Mesendoderm (in vitro differentiated cells): ENCODE results near the gene WNT2.

ENCODE experiments used
- DNase-seq: peaks from one replicate; pipeline ENCODE4 v3.0.0; 2013
- H2AK5ac ChIP-seq: 2 replicates; pipeline ENCODE4 v1.6.1; 2013; ENCODE audit warnings: low read length, inconsistent platforms
- H2BK120ac ChIP-seq: 2 replicates; pipeline ENCODE4 v1.6.1; 2013; ENCODE audit warnings: low read depth, mild to moderate bottlenecking, low read length, moderate library complexity, mixed read lengths
- H2BK15ac ChIP-seq: replicated peaks from 2 replicates; pipeline ENCODE4 v1.6.1; 2013; ENCODE audit warnings: low read depth, mild to moderate bottlenecking, moderate library complexity
- H2BK5ac ChIP-seq: 2 replicates; pipeline ENCODE4 v1.6.1; 2013; ENCODE audit warnings: low read length, inconsistent platforms
- H3K18ac ChIP-seq: 2 replicates; pipeline ENCODE4 v1.6.1; 2013; ENCODE audit warnings: mild to moderate bottlenecking, low read length, mixed read lengths
- H3K23ac ChIP-seq: one replicate; pipeline ENCODE4 v1.6.1; 2013; ENCODE audit warnings: low read length
- H3K27ac ChIP-seq: 2 replicates; pipeline ENCODE4 v1.5.1; 2013; ENCODE audit warnings: low read depth, mild to moderate bottlenecking, inconsistent platforms, low read length, moderate library complexity
- H3K27me3 ChIP-seq: 2 replicates; pipeline ENCODE4 v1.6.1; 2013; ENCODE audit warnings: low read length, control low read depth, mild to moderate bottlenecking, inconsistent platforms; ENCODE audit not compliant: insufficient read depth, poor library complexity
- H3K36me3 ChIP-seq: 2 replicates; pipeline ENCODE4 v1.6.1; 2013; ENCODE audit warnings: low read length, inconsistent platforms; ENCODE audit not compliant: control insufficient read depth, insufficient read depth
- H3K4ac ChIP-seq: one replicate; pipeline ENCODE4 v1.6.1; 2013; ENCODE audit warnings: low read depth, mild to moderate bottlenecking, low read length, moderate library complexity
- H3K4me1 ChIP-seq: 2 replicates; pipeline ENCODE4 v1.6.1; 2013; ENCODE audit warnings: low read depth, low read length, inconsistent platforms; ENCODE audit not compliant: control insufficient read depth
- H3K4me2 ChIP-seq: 2 replicates; pipeline ENCODE4 v1.6.1; 2013; ENCODE audit warnings: low read length
- H3K4me3 ChIP-seq: 2 replicates; pipeline ENCODE4 v1.5.1; 2013; ENCODE audit warnings: mild to moderate bottlenecking, low read length
- H3K56ac ChIP-seq: one replicate; pipeline ENCODE4 v1.6.1; 2013; ENCODE audit warnings: low read length
- H3K79me1 ChIP-seq: 2 replicates; pipeline ENCODE4 v1.6.1; 2013; ENCODE audit warnings: low read length, inconsistent platforms
- H3K79me2 ChIP-seq: 2 replicates; pipeline ENCODE4 v1.6.1; 2013; ENCODE audit warnings: mild to moderate bottlenecking, low read length; ENCODE audit not compliant: control insufficient read depth, insufficient read depth
- H3K9ac ChIP-seq: 2 replicates; pipeline ENCODE4 v1.6.1; 2013; ENCODE audit warnings: low read length, inconsistent platforms
- H4K5ac ChIP-seq: one replicate; pipeline ENCODE4 v1.6.1; 2013; ENCODE audit warnings: low read length
- H4K8ac ChIP-seq: one replicate; pipeline ENCODE4 v1.6.1; 2013; ENCODE audit warnings: low read depth, mild to moderate bottlenecking, control low read depth, low read length, moderate library complexity
- WGBS: extraction: QIAGEN DNeasy Blood & Tissue Kit; methylation state at CpG from one replicate; pipeline ENCODE4 v1.1.7; 2013; ENCODE audit warnings: low lambda C conversion rate, missing lambda C conversion rate; ENCODE audit not compliant: insufficient coverage; ENCODE audit errors: extremely low coverage; 5-methylcytosine and 5-hydroxymethylcytosine counted together

Gene WNT2

GRCh38 chr7:117270371-117270770 lies 52.5 kb downstream of the WNT2 start:
- Histone ChIP-seq H3K56ac (no peak overlapping the region), H3K4me3 (no peak overlapping the region), H4K5ac (no peak overlapping the region), H3K4me1 (no peaks in the 10 kb centered on the region), H3K18ac (no peak overlapping the region), H4K8ac (no peak overlapping the region), H2BK15ac (no peak overlapping the region), H3K36me3 (no peaks in the 10 kb centered on the region), H2BK5ac (no peak overlapping the region), H3K23ac (no peak overlapping the region), H2BK120ac (no peak overlapping the region), H3K9ac (no peak overlapping the region), H3K4me2 (no peak overlapping the region), H3K79me2 (no peaks in the 10 kb centered on the region), H3K27ac (no peak overlapping the region), H3K79me1 (no peaks in the 10 kb centered on the region), H3K27me3 (no peaks in the 10 kb centered on the region), H2AK5ac (no peak overlapping the region), H3K4ac (no peak overlapping the region)
- no CpG with 5 or more reads among the region's 9 CpGs for WGBS
- DNase-seq, result no peak

DNA sequence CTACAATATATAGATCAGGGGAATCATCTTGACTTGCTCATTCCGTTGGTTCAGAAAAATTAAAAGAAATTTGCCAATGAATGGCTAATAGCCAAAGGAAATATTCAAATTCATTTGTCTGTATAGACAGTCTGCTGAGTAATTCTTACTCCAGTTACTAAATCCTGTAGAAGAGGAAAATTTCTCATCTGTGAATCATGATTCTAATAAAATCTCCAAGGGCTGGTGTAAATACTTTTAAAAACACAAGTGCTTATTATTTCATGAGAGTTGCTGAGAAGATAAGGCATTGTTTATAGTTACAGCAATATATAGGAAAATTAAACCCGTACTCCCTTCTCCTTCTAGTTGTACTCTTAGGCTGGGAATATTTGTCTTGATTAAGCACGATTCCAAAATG lies 53.0 kb downstream of the WNT2 start:
- Histone ChIP-seq H3K4me1 (no peaks in the 10 kb centered on the region), H2AK5ac (no peak overlapping the region), H3K56ac (no peak overlapping the region), H3K79me1 (no peaks in the 10 kb centered on the region), H3K23ac (no peak overlapping the region), H4K5ac (no peak overlapping the region), H3K27me3 (no peaks in the 10 kb centered on the region), H4K8ac (no peak overlapping the region), H3K27ac (no peak overlapping the region), H2BK120ac (no peak overlapping the region), H2BK5ac (no peak overlapping the region), H3K4me2 (no peak overlapping the region), H3K18ac (no peak overlapping the region), H2BK15ac (no peak overlapping the region), H3K4ac (no peak overlapping the region), H3K36me3 (no peaks in the 10 kb centered on the region), H3K9ac (no peak overlapping the region), H3K79me2 (no peaks in the 10 kb centered on the region), H3K4me3 (no peak overlapping the region)
- no peak for DNase-seq
- WGBS, result no CpG with 5 or more reads among the region's 3 CpGs

GRCh38 chr7:117269417-117269816 lies 53.4 kb downstream of the WNT2 start:
- Histone ChIP-seq H2BK15ac (no peak overlapping the region), H2BK120ac (no peak overlapping the region), H4K5ac (no peak overlapping the region), H4K8ac (no peak overlapping the region), H2BK5ac (no peak overlapping the region), H3K4me1 (no peaks in the 10 kb centered on the region), H3K56ac (no peak overlapping the region), H3K9ac (no peak overlapping the region), H3K4ac (no peak overlapping the region), H3K36me3 (no peaks in the 10 kb centered on the region), H3K4me3 (no peak overlapping the region), H3K79me2 (no peaks in the 10 kb centered on the region), H3K79me1 (no peaks in the 10 kb centered on the region), H3K23ac (no peak overlapping the region), H3K18ac (no peak overlapping the region), H3K27ac (no peak overlapping the region), H3K27me3 (no peaks in the 10 kb centered on the region), H2AK5ac (no peak overlapping the region), H3K4me2 (no peak overlapping the region)
- no peak for DNase-seq
- WGBS, result no CpG with 5 or more reads among the region's 5 CpGs

DNA sequence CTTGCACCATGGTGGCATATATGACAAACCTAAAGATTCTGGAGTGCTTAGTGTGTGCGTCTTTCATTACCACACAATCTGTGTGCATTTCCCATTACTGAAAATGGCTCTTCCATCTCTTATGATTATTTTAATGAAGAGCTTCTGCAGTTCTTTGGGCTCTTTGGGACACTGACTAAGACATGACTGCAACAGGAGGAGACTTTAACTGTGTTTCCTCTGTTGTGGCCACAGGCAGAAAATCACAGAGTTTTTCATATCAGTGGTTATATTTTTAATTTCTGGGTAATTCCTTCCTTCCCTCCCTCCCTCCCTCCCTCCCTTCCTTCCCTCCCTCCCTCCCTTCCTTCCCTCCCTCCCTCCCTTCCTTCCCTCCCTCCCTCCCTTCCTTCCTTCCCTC lies 58.1 kb downstream of the WNT2 start:
- no peak overlapping the region for H3K18ac ChIP-seq
- no peaks in the 10 kb centered on the region for H3K27me3 ChIP-seq
- no peak overlapping the region for H2BK120ac ChIP-seq
- no peak overlapping the region for H2AK5ac ChIP-seq
- H2BK5ac ChIP-seq, result no peak overlapping the region
- no peaks in the 10 kb centered on the region for H3K4me1 ChIP-seq
- DNase-seq, result no peak
- H3K79me1 ChIP-seq, result no peaks in the 10 kb centered on the region
- no peak overlapping the region for H4K8ac ChIP-seq
- H2BK15ac ChIP-seq, result no peak overlapping the region
- H4K5ac ChIP-seq, result no peak overlapping the region
- H3K36me3 ChIP-seq, result no peaks in the 10 kb centered on the region
- no peak overlapping the region for H3K27ac ChIP-seq
- no peak overlapping the region for H3K23ac ChIP-seq
- H3K4ac ChIP-seq, result no peak overlapping the region
- WGBS, result no CpG with 5 or more reads among the region's 1 CpG
- H3K4me3 ChIP-seq, result no peak overlapping the region
- no peaks in the 10 kb centered on the region for H3K79me2 ChIP-seq
- no peak overlapping the region for H3K9ac ChIP-seq
- no peak overlapping the region for H3K4me2 ChIP-seq
- H3K56ac ChIP-seq, result no peak overlapping the region

DNA sequence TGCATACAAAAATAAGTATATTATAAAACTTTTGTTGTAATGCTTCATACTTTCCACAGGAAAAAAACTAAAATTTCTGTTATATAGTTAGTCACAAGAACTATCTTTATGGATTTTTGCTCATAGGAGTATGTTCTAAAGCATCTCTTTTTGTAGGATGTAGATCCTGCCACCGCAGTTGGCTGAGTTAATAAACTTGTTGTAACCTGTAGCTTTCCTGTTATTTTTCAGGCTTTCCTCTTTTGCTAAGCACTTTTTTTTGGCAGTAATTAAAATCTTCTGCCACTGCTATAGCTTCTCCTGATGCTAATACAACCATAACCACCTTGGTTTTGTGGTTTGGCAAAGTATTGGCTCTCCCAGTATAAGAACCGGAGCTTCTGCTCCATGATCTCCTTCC lies 60.3 kb downstream of the WNT2 start:
- H3K36me3 ChIP-seq, result no peaks in the 10 kb centered on the region
- WGBS, result no CpG with 5 or more reads among the region's 2 CpGs
- no peak overlapping the region for H3K4me3 ChIP-seq
- H3K4ac ChIP-seq, result no peak overlapping the region
- no peak overlapping the region for H2BK120ac ChIP-seq
- H3K4me1 ChIP-seq, result no peaks in the 10 kb centered on the region
- H3K79me2 ChIP-seq, result no peaks in the 10 kb centered on the region
- H3K27me3 ChIP-seq, result no peaks in the 10 kb centered on the region
- H2BK15ac ChIP-seq, result no peak overlapping the region
- no peak overlapping the region for H3K27ac ChIP-seq
- no peak overlapping the region for H2AK5ac ChIP-seq
- H3K4me2 ChIP-seq, result no peak overlapping the region
- H3K56ac ChIP-seq, result no peak overlapping the region
- no peak overlapping the region for H3K18ac ChIP-seq
- DNase-seq, result no peak
- no peaks in the 10 kb centered on the region for H3K79me1 ChIP-seq
- H3K9ac ChIP-seq, result no peak overlapping the region
- H4K8ac ChIP-seq, result no peak overlapping the region
- H2BK5ac ChIP-seq, result no peak overlapping the region
- H3K23ac ChIP-seq, result no peak overlapping the region
- no peak overlapping the region for H4K5ac ChIP-seq

- H3K56ac ChIP-seq, result no peak overlapping the region
- H3K79me1 ChIP-seq, result no peaks in the 10 kb centered on the region
- no peak overlapping the region for H3K4me2 ChIP-seq
- H3K18ac ChIP-seq, result no peak overlapping the region
- WGBS, result no CpG with 5 or more reads among the region's 1 CpG
- H3K4ac ChIP-seq, result no peak overlapping the region
- no peaks in the 10 kb centered on the region for H3K36me3 ChIP-seq
- H3K4me3 ChIP-seq, result no peak overlapping the region
- no peak overlapping the region for H2BK120ac ChIP-seq
- no peak overlapping the region for H3K23ac ChIP-seq
- H3K9ac ChIP-seq, result no peak overlapping the region
- H4K8ac ChIP-seq, result no peak overlapping the region
- no peak overlapping the region for H2AK5ac ChIP-seq
- DNase-seq, result no peak
- H3K27ac ChIP-seq, result no peak overlapping the region
- no peaks in the 10 kb centered on the region for H3K27me3 ChIP-seq
- no peak overlapping the region for H4K5ac ChIP-seq
- no peak overlapping the region for H2BK5ac ChIP-seq
- no peaks in the 10 kb centered on the region for H3K79me2 ChIP-seq
- H2BK15ac ChIP-seq, result no peak overlapping the region
- no peaks in the 10 kb centered on the region for H3K4me1 ChIP-seq
Measured at GRCh38 chr7:117259615-117260014, 63.2 kb downstream of the WNT2 start.
